GM18868 (cell line): ENCODE measurements around the gene NKAIN4.

Experiments used
- ATAC-seq: cut with Tn5 transposase; IDR thresholded peaks from one replicate; pipeline ENCODE4 v1.9.1; 2021; ENCODE audit warnings: mild to moderate bottlenecking, moderate library complexity; ENCODE audit not compliant: unreplicated experiment

Gene NKAIN4

DNA sequence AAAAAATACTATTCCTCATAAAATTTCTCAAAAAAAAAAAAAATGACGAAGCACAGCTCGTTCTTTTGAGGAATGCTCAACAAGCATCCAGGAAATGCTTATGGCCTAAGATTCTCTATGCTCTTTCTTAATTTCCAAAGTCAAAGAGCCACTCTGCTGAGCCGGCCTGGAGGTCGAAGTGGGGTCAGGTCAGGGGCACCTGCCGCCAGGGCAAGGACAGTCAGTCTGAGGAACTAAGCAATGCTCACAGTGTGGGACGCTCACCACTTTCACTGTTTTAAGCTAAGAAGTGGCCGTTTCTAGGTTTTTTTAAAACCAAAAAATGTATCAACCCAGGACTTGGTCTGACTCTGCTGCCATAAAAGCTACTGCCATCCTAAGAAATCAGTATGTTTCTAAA lies 55.7 kb downstream of the NKAIN4 start:
- no peak for ATAC-seq

DNA sequence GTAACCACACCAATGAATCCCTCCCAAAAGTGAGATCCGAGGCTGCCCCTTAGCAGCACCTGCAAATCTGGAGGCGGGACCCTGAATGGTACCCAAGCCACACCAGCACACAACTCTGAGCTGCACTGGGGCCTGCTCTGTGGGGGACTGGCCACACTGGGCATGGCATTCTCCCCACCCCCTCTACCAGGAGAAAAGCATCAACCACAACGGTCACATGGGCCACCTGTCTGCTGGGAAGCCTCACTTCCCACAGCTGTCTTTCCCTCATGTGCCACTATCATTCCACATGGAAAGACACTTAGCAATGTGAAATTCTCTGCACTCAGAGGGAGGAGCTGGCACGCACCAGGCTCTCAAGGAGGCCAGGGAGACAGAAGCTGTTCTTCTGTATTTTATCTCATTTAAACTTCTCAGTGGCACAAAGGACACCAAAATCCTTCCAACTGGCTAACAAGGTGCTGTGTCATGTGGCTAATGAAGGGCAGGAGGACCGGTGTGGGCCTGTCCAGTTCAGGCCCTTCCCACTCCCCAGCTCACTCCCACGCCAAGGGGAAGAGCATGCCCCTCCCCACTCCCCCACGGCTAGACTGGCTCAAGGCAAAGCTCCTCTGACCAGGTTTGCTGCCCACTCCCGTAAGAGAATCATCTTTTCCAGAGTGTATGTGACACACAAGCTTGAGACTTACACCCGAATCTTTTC lies 57.3 kb downstream of the NKAIN4 start:
- no peak for ATAC-seq

DNA sequence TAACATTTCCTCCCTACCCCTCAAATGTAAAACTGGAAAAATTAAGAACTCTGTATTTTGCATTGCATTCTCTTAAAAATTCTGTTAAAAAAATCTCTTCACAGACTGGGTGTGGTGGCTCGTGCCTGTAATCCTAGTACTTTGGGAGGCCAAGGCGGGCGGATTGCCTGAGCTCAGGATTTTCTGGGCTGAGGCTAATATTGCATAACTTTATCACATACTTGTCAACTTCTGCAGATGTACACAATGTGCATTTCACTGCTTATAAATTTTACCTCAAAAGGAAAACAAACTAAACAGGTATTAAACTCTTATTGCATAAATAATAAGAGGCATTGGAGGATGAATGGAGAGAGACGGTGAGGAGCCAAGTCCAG lies 59.5 kb downstream of the NKAIN4 start:
- no peak for ATAC-seq

DNA sequence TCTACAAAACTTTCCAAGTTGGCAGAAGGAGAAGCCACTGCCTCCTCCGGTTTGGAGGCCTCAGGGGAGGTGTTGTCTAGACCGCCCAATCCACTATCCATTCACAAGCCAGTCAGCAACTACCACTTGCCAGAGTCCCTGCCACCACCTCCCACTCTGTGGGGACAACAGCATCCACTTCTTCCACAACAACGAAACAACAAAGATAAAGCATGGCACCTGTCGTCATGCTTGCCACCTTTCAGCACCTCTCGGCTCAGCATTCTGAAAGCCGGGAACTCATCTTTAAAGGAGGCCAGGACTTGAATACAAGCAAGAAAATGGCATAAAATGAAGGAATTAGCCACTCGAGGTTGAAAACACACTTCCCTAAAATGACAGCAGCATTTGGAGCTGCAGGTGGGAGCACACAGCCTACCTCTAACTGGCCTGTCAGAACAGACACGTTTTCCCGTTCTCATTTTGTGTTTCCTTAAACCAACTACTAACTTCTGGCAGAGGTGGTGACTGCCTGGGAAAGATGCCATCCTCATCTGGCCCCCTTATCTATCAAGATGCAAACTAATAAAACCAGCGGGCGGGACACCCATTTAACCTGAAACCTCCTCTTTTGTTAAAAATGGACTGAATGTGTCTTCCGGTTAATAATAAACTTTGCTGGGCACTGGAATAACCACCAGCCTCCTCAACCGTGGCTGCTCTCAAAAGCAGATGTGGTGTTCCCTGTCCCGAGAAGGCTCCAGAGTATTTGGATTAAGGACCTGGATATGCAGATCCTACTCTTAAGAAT lies 60.1 kb downstream of the NKAIN4 start:
- no peak for ATAC-seq

DNA sequence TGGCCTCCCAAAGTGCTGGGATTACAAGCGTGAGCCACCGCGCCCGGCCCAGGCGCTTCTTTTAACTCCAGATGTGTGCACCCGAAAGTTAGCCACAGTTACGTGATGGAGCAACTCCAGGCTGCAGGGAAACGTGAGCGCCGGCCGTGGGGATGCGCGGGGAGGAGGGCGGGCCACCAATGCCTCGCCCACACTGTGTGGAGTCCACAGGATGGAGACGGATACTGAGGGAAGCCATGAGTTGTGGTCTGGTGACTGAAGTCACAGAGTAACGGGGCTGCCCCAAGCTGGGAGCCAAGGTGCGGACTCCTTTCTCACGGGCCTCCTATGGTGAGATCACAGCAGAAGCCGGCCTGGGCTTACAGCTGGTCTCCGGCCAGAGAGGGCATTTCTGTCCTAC lies 61.5 kb downstream of the NKAIN4 start:
- ATAC-seq, result no peak

DNA sequence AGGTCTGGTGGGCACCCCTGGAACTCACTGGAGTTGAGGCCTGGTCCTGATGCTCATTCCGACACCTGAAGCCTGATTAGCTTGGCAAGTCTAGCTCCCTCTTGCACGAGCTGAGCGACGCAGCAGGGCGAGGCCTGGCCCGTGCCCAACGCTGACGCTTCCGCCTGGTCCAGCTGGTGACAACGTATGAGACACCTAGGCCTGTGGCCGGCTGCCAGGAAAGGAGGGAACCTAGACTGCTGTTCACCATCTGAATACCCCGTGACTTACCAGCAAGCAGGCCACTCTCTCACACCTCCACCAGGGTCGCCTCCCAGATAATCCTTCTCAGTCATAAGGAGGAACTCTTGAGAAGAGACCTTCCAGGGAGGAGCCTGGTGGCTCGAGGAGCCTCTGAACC lies 62.9 kb downstream of the NKAIN4 start:
- no peak for ATAC-seq

DNA sequence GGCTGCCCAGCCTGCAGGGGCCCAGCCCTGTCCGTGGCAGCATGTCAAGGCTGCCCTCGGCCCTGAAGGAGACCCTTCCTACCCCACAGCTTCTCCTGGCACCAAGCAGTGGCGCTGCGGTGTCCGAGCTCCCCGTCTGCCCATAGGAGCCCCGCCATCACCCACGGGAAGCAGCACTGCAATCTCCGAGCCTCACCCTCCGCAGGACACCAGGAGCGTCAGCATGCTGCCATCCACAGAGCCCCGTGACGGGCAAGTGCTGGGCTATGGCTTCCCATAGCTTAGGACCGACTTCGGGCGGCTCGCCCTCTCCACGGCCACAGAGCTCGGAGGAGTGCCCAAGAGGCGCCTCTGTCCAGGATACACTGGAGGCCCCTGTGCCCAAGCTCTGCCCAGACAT lies 63.4 kb downstream of the NKAIN4 start:
- no peak for ATAC-seq
